Activated CD4-positive, alpha-beta T cell treated with anti-CD3 and anti-CD28 coated beads for 24 hours (primary cell): Measurements from ENCODE around the gene PDE4B.
"Not testable (repeated sequence)": the region's sequence is repeated elsewhere in the genome, so short reads cannot be mapped to it uniquely, and the experiment has no call there.

ENCODE experiments used
- DNase-seq, 2 donors: peaks; one replicate each; pipeline ENCODE4 v3.0.0-alpha.2; 2020; ENCODE audit warnings: low read depth in 2 of 2

PDE4B gene

GRCh38 chr1:66311628-66312027 is 518.9 kb downstream of the PDE4B start:
- DNase-seq = no peak

- DNase-seq = no peak
Measured at GRCh38 chr1:66312271-66312990, 519.7 kb downstream of the PDE4B start.

GRCh38 chr1:66313429-66313828 is 520.7 kb downstream of the PDE4B start:
- DNase-seq = no peak

GRCh38 chr1:66315671-66316070 is 523.0 kb downstream of the PDE4B start:
- no peak for DNase-seq

- no peak for DNase-seq
Measured at GRCh38 chr1:66316464-66317247, 524.0 kb downstream of the PDE4B start.

GRCh38 chr1:66317248-66317515 is 524.5 kb downstream of the PDE4B start:
- DNase-seq = no peak

- DNase-seq = no peak
Measured at GRCh38 chr1:66320231-66320630, 527.5 kb downstream of the PDE4B start.

- DNase-seq = not testable (repeated sequence)
Measured at GRCh38 chr1:66322462-66322861, 529.8 kb downstream of the PDE4B start.

- no peak for DNase-seq
Measured at GRCh38 chr1:66323958-66324625, 531.4 kb downstream of the PDE4B start.

GRCh38 chr1:66325594-66326380 is 533.1 kb downstream of the PDE4B start:
- no peak for DNase-seq

GRCh38 chr1:66326867-66327266 is 534.2 kb downstream of the PDE4B start:
- DNase-seq = no peak

- DNase-seq = no peak
Measured at GRCh38 chr1:66327588-66327987, 534.9 kb downstream of the PDE4B start.

GRCh38 chr1:66328896-66329295 is 536.2 kb downstream of the PDE4B start:
- no peak for DNase-seq

- no peak for DNase-seq
Measured at GRCh38 chr1:66330722-66331141, 538.0 kb downstream of the PDE4B start.

- DNase-seq = no peak
Measured at GRCh38 chr1:66331658-66332547, 539.2 kb downstream of the PDE4B start.

GRCh38 chr1:66332548-66332901 is 539.8 kb downstream of the PDE4B start:
- no peak for DNase-seq

- DNase-seq = no peak
Measured at GRCh38 chr1:66333466-66334199, 540.9 kb downstream of the PDE4B start.

GRCh38 chr1:66334318-66334717 is 541.6 kb downstream of the PDE4B start:
- DNase-seq = no peak

GRCh38 chr1:66335125-66335524 is 542.4 kb downstream of the PDE4B start:
- DNase-seq = no peak

- peak; percentile 45 to 46 for DNase-seq
Measured at GRCh38 chr1:66335859-66336640, 543.4 kb downstream of the PDE4B start.
